ENCODE data around the gene MTMR12. TPM values are rescaled to one million over a fixed set of nuclear protein-coding genes. Genes with fewer than 3 reads are reported as not detected.

MTMR12 gene
- total and polyA plus RNA-seq, 2 donors (not counting 3 experiments of a cell fraction or from before 2014, with no cell fraction given) = 18.2 to 38.6 TPM

GRCh38 chr5:32251871-32252458, 60.8 kb downstream of the MTMR12 start:
- no TSS peak for BruUV-seq (replicated peaks)
- H4K20me1 ChIP-seq (replicated peaks; ENCODE audit: control insufficient read depth, extremely low read depth, insufficient read depth, low read length) = no peaks in the 10 kb centered on the region
- ChIA-PET CTCF (interaction anchor here (0.8 kb wide), 1 partner anchor 19 kb away, joined by 4 read pairs; no protein-coding TSS in a partner anchor), POLR2A (no interaction called here)
- TF ChIP-seq POLR2AphosphoS5 (IDR thresholded peaks at IDR 0.05; ENCODE audit: insufficient read depth, low read depth, low read length) (no peak), CTCF (IDR thresholded peaks at IDR 0.05; ENCODE audit: extremely low read depth in 1 of 2, insufficient read depth in 1 of 2, low read depth in 1 of 2, low read length in 2 of 2) (no peak), EZH2 (IDR thresholded peaks at IDR 0.05; ENCODE audit: borderline replicate concordance, low read depth, low read length, severe bottlenecking) (no peak), MAX (IDR thresholded peaks at IDR 0.05; ENCODE audit: insufficient read depth, insufficient read length) (no peak), JUN (IDR thresholded peaks at IDR 0.05; ENCODE audit: borderline replicate concordance, insufficient read depth, insufficient read length, low read depth) (no peak), POLR2A (IDR thresholded peaks at IDR 0.05; ENCODE audit: low read depth, low read length) (no peak)
- H3K27ac ChIP-seq (ENCODE audit: insufficient read depth, low read depth, low read length) = no peak overlapping the region
- FAIRE-seq (no peak), DNase-seq (ENCODE audit: low read depth, low spot score) (no peak)
- H3K4me3 ChIP-seq (replicated peaks in 1 of 3; ENCODE audit: insufficient read depth in 1 of 3, low read depth in 1 of 3, low read length in 3 of 3) = no peak overlapping the region
- no peaks in the 10 kb centered on the region for H3K27me3 ChIP-seq (ENCODE audit: control insufficient read depth in 2 of 2, insufficient read depth in 2 of 2, low read length in 2 of 2)
- no peaks in the 10 kb centered on the region for H3K79me2 ChIP-seq (ENCODE audit: control insufficient read depth, insufficient read depth, low read length)
- peaks cover 15 to 16% of the 10 kb centered on the region in 2 experiments for H3K36me3 ChIP-seq (ENCODE audit: control insufficient read depth in 2 of 2, extremely low read depth in 1 of 2, insufficient read depth in 2 of 2, low read length in 2 of 2)
- H3K9ac ChIP-seq (replicated peaks; ENCODE audit: extremely low read depth, insufficient read depth, low read length) = no peak overlapping the region
- no peak overlapping the region for H3K4me2 ChIP-seq (ENCODE audit: insufficient read depth, low read length)
- dilution Hi-C loops (cut with MboI; ENCODE audit: extremely low pct_ligation_motif_present, low sequenced_read_pairs) = no loop called here
- H2AFZ ChIP-seq (ENCODE audit: low read depth, low read length) = no peak overlapping the region
- intact Hi-C loops (cut with micrococcal nuclease) = no loop called here
- H3K4me1 ChIP-seq (ENCODE audit: control insufficient read depth, extremely low read depth, insufficient read depth, low read length) = no peaks in the 10 kb centered on the region
- H3K9me1 ChIP-seq (replicated peaks; ENCODE audit: control insufficient read depth, extremely low read depth, insufficient read depth, low read length) = no peaks in the 10 kb centered on the region
- H3K9me3 ChIP-seq (replicated peaks; ENCODE audit: control insufficient read depth, insufficient read depth, low read length) = no peaks in the 10 kb centered on the region
